Mesendoderm (in vitro differentiated cells): ENCODE data around the gene ORAI2.
A peak's percentile ranks its signal among the peaks of the same experiment; 100 is the strongest.
"Not testable (repeated sequence)": the region's sequence is repeated elsewhere in the genome, so short reads cannot be mapped to it uniquely, and the experiment has no call there.

Experiments
- DNase-seq: peaks from one replicate; pipeline ENCODE4 v3.0.0; 2013
- H2AK5ac ChIP-seq: 2 replicates; pipeline ENCODE4 v1.6.1; 2013; ENCODE audit warnings: low read length, inconsistent platforms
- H2BK120ac ChIP-seq: 2 replicates; pipeline ENCODE4 v1.6.1; 2013; ENCODE audit warnings: low read depth, mild to moderate bottlenecking, low read length, moderate library complexity, mixed read lengths
- H2BK15ac ChIP-seq: replicated peaks from 2 replicates; pipeline ENCODE4 v1.6.1; 2013; ENCODE audit warnings: low read depth, mild to moderate bottlenecking, moderate library complexity
- H2BK5ac ChIP-seq: 2 replicates; pipeline ENCODE4 v1.6.1; 2013; ENCODE audit warnings: low read length, inconsistent platforms
- H3K18ac ChIP-seq: 2 replicates; pipeline ENCODE4 v1.6.1; 2013; ENCODE audit warnings: mild to moderate bottlenecking, low read length, mixed read lengths
- H3K23ac ChIP-seq: one replicate; pipeline ENCODE4 v1.6.1; 2013; ENCODE audit warnings: low read length
- H3K27ac ChIP-seq: 2 replicates; pipeline ENCODE4 v1.5.1; 2013; ENCODE audit warnings: low read depth, mild to moderate bottlenecking, inconsistent platforms, low read length, moderate library complexity
- H3K27me3 ChIP-seq: 2 replicates; pipeline ENCODE4 v1.6.1; 2013; ENCODE audit warnings: low read length, control low read depth, mild to moderate bottlenecking, inconsistent platforms; ENCODE audit not compliant: insufficient read depth, poor library complexity
- H3K36me3 ChIP-seq: 2 replicates; pipeline ENCODE4 v1.6.1; 2013; ENCODE audit warnings: low read length, inconsistent platforms; ENCODE audit not compliant: control insufficient read depth, insufficient read depth
- H3K4ac ChIP-seq: one replicate; pipeline ENCODE4 v1.6.1; 2013; ENCODE audit warnings: low read depth, mild to moderate bottlenecking, low read length, moderate library complexity
- H3K4me1 ChIP-seq: 2 replicates; pipeline ENCODE4 v1.6.1; 2013; ENCODE audit warnings: low read depth, low read length, inconsistent platforms; ENCODE audit not compliant: control insufficient read depth
- H3K4me2 ChIP-seq: 2 replicates; pipeline ENCODE4 v1.6.1; 2013; ENCODE audit warnings: low read length
- H3K4me3 ChIP-seq: 2 replicates; pipeline ENCODE4 v1.5.1; 2013; ENCODE audit warnings: mild to moderate bottlenecking, low read length
- H3K56ac ChIP-seq: one replicate; pipeline ENCODE4 v1.6.1; 2013; ENCODE audit warnings: low read length
- H3K79me1 ChIP-seq: 2 replicates; pipeline ENCODE4 v1.6.1; 2013; ENCODE audit warnings: low read length, inconsistent platforms
- H3K79me2 ChIP-seq: 2 replicates; pipeline ENCODE4 v1.6.1; 2013; ENCODE audit warnings: mild to moderate bottlenecking, low read length; ENCODE audit not compliant: control insufficient read depth, insufficient read depth
- H3K9ac ChIP-seq: 2 replicates; pipeline ENCODE4 v1.6.1; 2013; ENCODE audit warnings: low read length, inconsistent platforms
- H4K5ac ChIP-seq: one replicate; pipeline ENCODE4 v1.6.1; 2013; ENCODE audit warnings: low read length
- H4K8ac ChIP-seq: one replicate; pipeline ENCODE4 v1.6.1; 2013; ENCODE audit warnings: low read depth, mild to moderate bottlenecking, control low read depth, low read length, moderate library complexity
- WGBS: extraction: QIAGEN DNeasy Blood & Tissue Kit; methylation state at CpG from one replicate; pipeline ENCODE4 v1.1.7; 2013; ENCODE audit warnings: low lambda C conversion rate, missing lambda C conversion rate; ENCODE audit not compliant: insufficient coverage; ENCODE audit errors: extremely low coverage; 5-methylcytosine and 5-hydroxymethylcytosine counted together

ORAI2 gene

DNA sequence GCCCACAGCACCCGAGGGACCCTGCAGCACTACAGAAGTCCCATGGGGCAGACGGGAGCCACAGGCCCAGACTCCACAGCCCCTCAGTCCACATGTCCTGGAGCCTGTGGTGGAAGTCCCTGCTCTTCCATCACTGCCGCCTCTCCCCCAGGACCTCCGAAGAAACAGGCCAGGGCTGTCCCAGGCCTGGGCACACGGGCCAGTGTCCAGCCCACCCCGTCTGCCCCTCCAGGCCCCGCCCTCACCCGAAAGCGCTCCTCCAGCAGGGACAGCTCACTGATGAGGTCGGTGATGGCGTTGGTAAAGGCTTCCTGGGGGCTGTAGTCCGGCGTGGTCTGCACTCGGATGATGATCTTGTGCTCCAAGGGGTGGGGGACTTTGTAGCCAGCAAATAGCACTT lies 40.7 kb downstream of the ORAI2 start:
- not testable (repeated sequence) for H3K79me2 ChIP-seq, H3K27ac ChIP-seq, DNase-seq, H3K18ac ChIP-seq, H2BK15ac ChIP-seq, H3K36me3 ChIP-seq, H2AK5ac ChIP-seq, H2BK5ac ChIP-seq, H3K4me1 ChIP-seq, H3K4me3 ChIP-seq, H4K5ac ChIP-seq, H3K56ac ChIP-seq, H3K79me1 ChIP-seq, H3K4me2 ChIP-seq, H3K27me3 ChIP-seq, H3K9ac ChIP-seq, H2BK120ac ChIP-seq, H3K23ac ChIP-seq, H4K8ac ChIP-seq, H3K4ac ChIP-seq
- WGBS: no CpG with 5 or more reads among the region's 14 CpGs

DNA sequence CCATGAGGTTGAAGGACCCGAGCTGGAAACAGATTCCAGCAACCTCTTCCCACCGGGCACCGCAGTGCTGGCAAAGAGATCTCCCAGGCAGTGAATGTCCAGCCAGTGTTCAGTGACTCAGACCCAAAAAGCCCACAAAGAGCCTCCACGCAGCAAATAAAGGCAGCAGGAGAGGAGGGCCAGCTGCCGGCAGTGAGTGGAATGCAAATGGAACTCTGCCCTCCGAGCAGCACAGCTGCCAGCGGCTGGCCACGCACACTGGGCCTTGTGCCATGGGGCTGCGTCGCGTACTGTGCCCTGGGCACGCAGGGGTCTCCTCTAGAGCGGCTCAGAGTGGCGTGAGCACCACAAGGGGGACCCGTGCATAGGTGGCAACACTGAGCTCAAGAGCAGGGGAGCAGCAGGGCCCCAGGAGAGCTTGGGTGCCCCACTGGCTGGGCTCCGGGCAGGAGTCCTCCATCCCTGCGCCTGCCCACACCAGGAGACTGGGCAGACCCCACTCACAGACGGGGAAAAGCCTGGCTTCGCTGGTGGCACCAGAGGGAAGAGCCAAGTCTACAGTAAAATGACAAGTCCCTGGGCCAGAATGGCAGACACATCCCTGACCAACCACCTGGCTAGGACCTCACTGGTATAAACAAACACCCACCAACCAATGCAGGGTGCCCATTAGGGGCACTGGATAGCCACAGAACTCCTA lies 41.5 kb downstream of the ORAI2 start:
- H4K5ac ChIP-seq, H4K8ac ChIP-seq, H2BK15ac ChIP-seq, H3K27ac ChIP-seq, H3K36me3 ChIP-seq, H3K18ac ChIP-seq, H3K27me3 ChIP-seq, H3K4me2 ChIP-seq, H3K4me1 ChIP-seq, H3K56ac ChIP-seq, H2AK5ac ChIP-seq, DNase-seq, H3K23ac ChIP-seq, H3K79me2 ChIP-seq, H2BK120ac ChIP-seq, H3K4me3 ChIP-seq, H3K79me1 ChIP-seq, H3K9ac ChIP-seq, H2BK5ac ChIP-seq, H3K4ac ChIP-seq: not testable (repeated sequence)
- WGBS: no CpG with 5 or more reads among the region's 19 CpGs

DNA sequence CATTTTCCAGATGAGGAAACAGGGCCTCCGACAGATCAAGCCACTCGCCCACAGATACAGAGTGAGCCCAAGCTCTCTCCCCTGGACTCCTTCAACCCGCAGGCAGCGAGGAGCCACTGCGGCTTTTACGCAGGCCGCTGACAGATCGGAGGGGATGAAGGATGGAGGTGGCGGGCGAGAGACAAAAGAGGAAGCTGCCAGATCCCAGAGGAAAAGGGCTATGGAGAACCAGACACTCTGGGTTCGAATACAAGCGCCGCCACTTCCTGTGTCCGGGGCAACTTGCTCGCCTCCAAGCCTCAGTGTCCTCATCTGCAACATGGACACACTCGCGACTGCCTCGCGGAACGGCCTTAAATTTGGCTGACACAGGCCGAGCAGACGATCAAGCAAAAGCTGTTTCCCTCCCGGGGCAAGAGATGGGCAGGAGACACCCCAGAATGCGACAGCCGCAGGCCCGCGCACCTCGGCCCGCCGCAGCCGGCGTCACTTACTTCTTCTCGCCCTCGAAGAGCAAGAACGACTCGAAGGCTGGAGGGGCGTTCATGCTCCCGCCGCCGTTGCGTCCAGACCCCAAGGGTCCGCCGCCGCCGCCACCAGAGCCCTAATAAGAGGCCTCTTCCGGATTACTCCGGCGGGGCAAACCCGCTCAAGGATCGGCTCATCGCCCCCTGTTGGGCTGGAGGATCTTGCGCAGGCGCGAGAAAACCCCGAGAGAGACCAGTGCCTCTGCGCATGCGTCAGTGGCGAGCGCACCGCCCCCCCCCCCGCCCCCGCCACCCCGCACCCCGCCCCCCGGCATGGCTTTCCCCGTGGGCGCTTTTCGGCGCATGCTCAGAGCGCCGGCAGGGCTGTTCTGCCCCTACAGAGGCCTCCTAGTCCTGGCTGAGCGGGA lies 45.2 kb downstream of the ORAI2 start, which contains the start of gene POLR2J:
Gene POLR2J (minus strand): TSS at position 609 of the 895 bp plus-strand sequence. CDS start 62 bp downstream, at position 547.
- H3K27ac ChIP-seq, H3K4me2 ChIP-seq, H2AK5ac ChIP-seq, H3K9ac ChIP-seq, H3K79me2 ChIP-seq, H3K4ac ChIP-seq, H3K56ac ChIP-seq, H3K79me1 ChIP-seq, H3K36me3 ChIP-seq, H2BK120ac ChIP-seq, H3K23ac ChIP-seq, H4K8ac ChIP-seq, H3K27me3 ChIP-seq, H3K4me3 ChIP-seq, H2BK5ac ChIP-seq, H3K4me1 ChIP-seq, H3K18ac ChIP-seq, H4K5ac ChIP-seq, H2BK15ac ChIP-seq: not testable (repeated sequence)
- DNase-seq: peak; percentile 89
- no CpG with 5 or more reads among the region's 72 CpGs for WGBS

DNA sequence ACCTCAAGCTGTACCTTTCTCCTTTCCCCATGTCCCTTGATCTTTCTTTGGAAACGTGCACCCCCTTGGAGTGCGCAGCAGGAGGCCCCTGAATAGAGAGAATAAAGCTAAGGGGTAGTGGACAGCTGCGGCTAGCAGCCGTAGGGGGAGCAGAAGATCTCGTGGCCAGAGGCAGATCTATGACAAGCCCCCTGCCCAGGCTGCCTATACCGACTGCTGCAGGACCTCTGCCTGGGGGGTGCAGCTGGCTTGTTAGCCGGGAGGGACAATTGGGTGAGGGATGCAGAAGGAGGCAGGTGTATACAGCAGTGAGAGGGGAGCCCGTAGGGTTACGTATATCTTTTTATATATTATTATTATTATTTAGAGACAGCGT lies 45.8 kb downstream of the ORAI2 start:
- not testable (repeated sequence) for H3K4me1 ChIP-seq, H3K9ac ChIP-seq, H3K36me3 ChIP-seq, H3K4ac ChIP-seq, H2BK120ac ChIP-seq, H2BK5ac ChIP-seq, H2BK15ac ChIP-seq, H2AK5ac ChIP-seq, H3K79me1 ChIP-seq, H3K27ac ChIP-seq, H3K79me2 ChIP-seq, H3K23ac ChIP-seq, H4K5ac ChIP-seq, DNase-seq, H3K4me3 ChIP-seq, H3K56ac ChIP-seq, H3K4me2 ChIP-seq, H3K27me3 ChIP-seq, H3K18ac ChIP-seq, H4K8ac ChIP-seq
- no CpG with 5 or more reads among the region's 10 CpGs for WGBS

DNA sequence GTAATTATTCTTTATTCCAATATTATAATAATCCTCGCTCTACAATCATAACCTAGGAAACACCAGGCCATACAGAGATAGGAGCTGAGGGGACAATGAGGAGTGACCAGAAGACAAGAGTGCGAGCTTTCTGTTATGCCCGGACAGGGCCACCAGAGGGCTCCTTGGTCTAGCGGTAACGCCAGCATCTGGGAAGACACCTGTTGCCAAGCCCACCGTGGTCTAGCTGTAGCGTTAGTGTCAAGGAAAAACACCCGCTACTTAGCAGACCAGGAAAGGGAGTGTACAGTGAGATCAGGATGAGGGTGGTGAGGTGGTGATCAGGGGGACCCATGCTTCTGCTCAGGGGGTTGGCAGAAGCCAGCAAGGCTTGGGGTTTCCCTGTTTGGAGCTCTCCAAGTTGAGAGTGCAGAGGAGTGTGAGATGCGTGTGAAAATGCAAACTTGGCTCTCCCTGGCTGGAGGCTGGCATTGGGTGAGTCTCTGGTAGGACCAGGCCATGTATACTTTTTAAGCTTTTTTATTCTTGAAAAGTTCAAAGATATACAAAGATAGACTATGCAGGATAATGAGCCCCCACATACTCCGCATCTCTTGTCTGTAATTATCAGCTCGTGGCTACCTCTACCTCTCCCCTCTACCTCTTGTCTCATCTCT lies 46.7 kb downstream of the ORAI2 start:
- H3K36me3 ChIP-seq, H2BK5ac ChIP-seq, H3K27me3 ChIP-seq, H4K8ac ChIP-seq, H2BK15ac ChIP-seq, H2BK120ac ChIP-seq, H3K79me2 ChIP-seq, H3K79me1 ChIP-seq, H2AK5ac ChIP-seq, H3K18ac ChIP-seq, H4K5ac ChIP-seq, H3K9ac ChIP-seq, H3K4ac ChIP-seq, H3K27ac ChIP-seq, H3K4me2 ChIP-seq, H3K56ac ChIP-seq, DNase-seq, H3K4me1 ChIP-seq, H3K4me3 ChIP-seq, H3K23ac ChIP-seq: not testable (repeated sequence)
- no CpG with 5 or more reads among the region's 11 CpGs for WGBS
